Psoas muscle (tissue), 8 donors: ENCODE results near the gene LACTB. TPM values are rescaled to one million over a fixed set of nuclear protein-coding genes. Genes with fewer than 3 reads are reported as not detected.

Experiments used
- ATAC-seq, 4 donors: fragments of 200-7000 bp; cut with Tn5 transposase; one replicate each; pipeline ENCODE4 v1.9.1; 2020; ENCODE audit warnings: moderate library complexity in 3 of 4, mild to moderate bottlenecking in 2 of 4
- DNase-seq, 2 donors: peaks; one replicate each; pipeline ENCODE4 v3.0.0-alpha.2; 2020
- H3K27ac ChIP-seq: fragments of 200-600 bp; one replicate; pipeline ENCODE4 v1.8.0; 2022
- H3K27me3 ChIP-seq, 3 donors: fragments of 200-600 bp in 1 of 3; one replicate each; pipeline versions ENCODE4 v1.6.1 to v1.8.0; 2013 to 2022; ENCODE audit warnings: low read length in 2 of 3, mild to moderate bottlenecking in 2 of 3, moderate library complexity in 1 of 3; ENCODE audit not compliant: insufficient read depth in 3 of 3
- H3K36me3 ChIP-seq, 2 donors: fragments of 200-600 bp in 1 of 2; one replicate each; pipeline versions ENCODE4 v1.6.1 to v1.8.0; 2013 to 2022; ENCODE audit warnings: low read depth in 1 of 2, mild to moderate bottlenecking in 1 of 2, moderate library complexity in 1 of 2; ENCODE audit not compliant: insufficient read depth in 1 of 2
- H3K4me1 ChIP-seq: fragments of 200-600 bp; one replicate; pipeline ENCODE4 v1.8.0; 2022
- H3K4me3 ChIP-seq: fragments of 200-600 bp; one replicate; pipeline ENCODE4 v1.8.0; 2022; ENCODE audit warnings: mild to moderate bottlenecking
- H3K9me3 ChIP-seq: fragments of 200-600 bp; one replicate; pipeline ENCODE4 v1.8.0; 2022
- CTCF ChIP-seq: fragments of 200-600 bp; IDR thresholded peaks from one replicate; pipeline ENCODE4 v1.8.0; 2022; ENCODE audit warnings: antibody characterized with exemption
- WGBS, 3 donors: extraction: QIAGEN DNeasy Blood & Tissue Kit; methylation state at CpG; one replicate each; pipeline versions ENCODE4 v1.1.6 to v1.1.7; 2013; 5-methylcytosine and 5-hydroxymethylcytosine counted together
- intact Hi-C, 2 donors: fragments of 100-400 bp; cut with DNase I; formaldehyde crosslinking; loops; one replicate each; pipeline versions ENCODE4 v1.11.0 to v1.14.2; 2022
- polyA plus RNA-seq, 3 donors: library from polyadenylated mRNA; stranded (reverse); fragments of 200-250 nt; gene quantifications; one replicate each; pipeline ENCODE4 v1.2.3, GENCODE V29; 2013
- total RNA-seq, 4 donors: library from RNA; stranded (reverse); fragmentation: NEBNext Ultra II Directional in 2 of 4; extraction: Animal tissue kit (Norgen Biotek cat#: 25700) in 2 of 4; gene quantifications; one replicate each; pipeline versions ENCODE4 v1.2.1 to v1.2.4, GENCODE V29; 2021 to 2023
- donor health status: healthy with polysubstance abuse.
- donor health status: DM: no; HTN: no; CAD: no; lungs with moderate emphysema.
- donor health status: Bipolar disorder and iron deficiency.
- donor health status: healthy.
- donor health status: DM: yes; HTN: yes; CAD: no.
- donor health status: DM: no; HTN: no; CAD: no.
- donor health status: DM: no; HTN: no; CAD: no.
- donor health status: DM: yes; HTN: yes; CAD: no.

LACTB gene
- total and polyA plus RNA-seq, 7 donors: 23.0 to 44.6 (median 29.7) TPM

GRCh38 chr15:63075015-63075983 is 46.4 kb upstream of the LACTB start:
- TF ChIP-seq CTCF: no peak
- H3K4me3 ChIP-seq: no peak overlapping the region
- H3K27me3 ChIP-seq: peaks cover 0 to 3% (median 0%) of the 10 kb centered on the region in 3 donors
- no peak overlapping the region for H3K27ac ChIP-seq
- ATAC-seq: no peak
- no peak for DNase-seq
- peaks cover 0 to 11% of the 10 kb centered on the region in 2 donors for H3K36me3 ChIP-seq
- WGBS, 3 donors: 71 to 83% (median 80%) methylated on average over 17 of the region's 17 CpGs
- intact Hi-C loops: no loop called here
- H3K4me1 ChIP-seq: peaks cover 12% of the 10 kb centered on the region
- H3K9me3 ChIP-seq: no peaks in the 10 kb centered on the region

GRCh38 chr15:63075984-63076713 is 45.5 kb upstream of the LACTB start:
- Histone ChIP-seq H3K27me3 (peaks cover 0 to 3% (median 0%) of the 10 kb centered on the region in 3 donors), H3K4me3 (no peak overlapping the region), H3K9me3 (no peaks in the 10 kb centered on the region), H3K27ac (no peak overlapping the region), H3K4me1 (peaks cover 15% of the 10 kb centered on the region), H3K36me3 (peaks cover 0 to 4% of the 10 kb centered on the region in 2 donors)
- WGBS, 3 donors: 56 to 65% (median 63%) methylated on average over 12 of the region's 12 CpGs
- ATAC-seq (no peak), DNase-seq (no peak)
- intact Hi-C loops: no loop called here
- no peak for TF ChIP-seq CTCF

- WGBS, 3 donors: 88 to 96% (median 92%) methylated on average over 4 of the region's 4 CpGs
- intact Hi-C loops: no loop called here
- ATAC-seq (no peak), DNase-seq (no peak)
- H3K27me3 ChIP-seq: peaks cover 0 to 3% (median 0%) of the 10 kb centered on the region in 3 donors
- H3K4me1 ChIP-seq: peaks cover 15% of the 10 kb centered on the region
- no peak for TF ChIP-seq CTCF
- H3K27ac ChIP-seq: no peak overlapping the region
- H3K4me3 ChIP-seq: no peak overlapping the region
- H3K9me3 ChIP-seq: no peaks in the 10 kb centered on the region
- H3K36me3 ChIP-seq: no peaks in the 10 kb centered on the region
These were observed 45.0 kb upstream of the LACTB start for GRCh38 chr15:63076714-63077046.

- Histone ChIP-seq H3K27ac (no peak overlapping the region), H3K9me3 (no peaks in the 10 kb centered on the region), H3K4me1 (peaks cover 15% of the 10 kb centered on the region), H3K27me3 (peaks cover 0 to 3% (median 0%) of the 10 kb centered on the region in 3 donors), H3K36me3 (no peaks in the 10 kb centered on the region), H3K4me3 (no peak overlapping the region)
- intact Hi-C loops: no loop called here
- ATAC-seq (no peak), DNase-seq (no peak)
- 38 to 52% (median 42%) methylated on average over 6 of the region's 6 CpGs for WGBS, 3 donors
- no peak for TF ChIP-seq CTCF
These were observed 43.7 kb upstream of the LACTB start for GRCh38 chr15:63077952-63078351.
